Measurements from ENCODE around the gene LRBA. TPM values are rescaled to one million over a fixed set of nuclear protein-coding genes. Genes with fewer than 3 reads are reported as not detected.
"Not testable (repeated sequence)": the region's sequence is repeated elsewhere in the genome, so short reads cannot be mapped to it uniquely, and the experiment has no call there.

Gene LRBA
- polyA plus RNA-seq, 2 of the 4 experiments (the other 2 are of a cell fraction): 10.7 to 25.1 TPM

- POLR2A ChIA-PET: no interaction called here
- DNase-seq (ENCODE audit: low read depth in 1 of 2, low spot score in 1 of 2) (no peak), FAIRE-seq (no peak), ATAC-seq (no peak)
- 89% methylated on average over 4 of the region's 4 CpGs for WGBS (ENCODE audit: missing lambda C conversion rate)
- CTCF ChIA-PET: no interaction called here
- no peak overlapping the region for H3K4me3 ChIP-seq
- no peak overlapping the region for H3K4me2 ChIP-seq
- TF ChIP-seq ZSCAN20 (CRISPR knock-in tag; IDR thresholded peaks at IDR 0.05): no peak
- TF ChIP-seq E2F6 (IDR thresholded peaks at IDR 0.05; ENCODE audit: borderline replicate concordance, low read depth): no peak
- no peak for TF ChIP-seq EHF (CRISPR knock-in tag; IDR thresholded peaks at IDR 0.05)
- no peak for TF ChIP-seq SREBF2 (IDR thresholded peaks at IDR 0.05)
- no peak for TF ChIP-seq FOXS1 (CRISPR knock-in tag; IDR thresholded peaks at IDR 0.05)
- no peak for TF ChIP-seq HOXA7 (CRISPR knock-in tag; IDR thresholded peaks at IDR 0.05)
- TF ChIP-seq, protein P1, sequence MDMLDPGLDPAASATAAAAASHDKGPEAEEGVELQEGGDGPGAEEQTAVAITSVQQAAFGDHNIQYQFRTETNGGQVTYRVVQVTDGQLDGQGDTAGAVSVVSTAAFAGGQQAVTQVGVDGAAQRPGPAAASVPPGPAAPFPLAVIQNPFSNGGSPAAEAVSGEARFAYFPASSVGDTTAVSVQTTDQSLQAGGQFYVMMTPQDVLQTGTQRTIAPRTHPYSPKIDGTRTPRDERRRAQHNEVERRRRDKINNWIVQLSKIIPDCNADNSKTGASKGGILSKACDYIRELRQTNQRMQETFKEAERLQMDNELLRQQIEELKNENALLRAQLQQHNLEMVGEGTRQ (IDR thresholded peaks at IDR 0.05): no peak
- peaks cover 5% of the 10 kb centered on the region for H3K9me3 ChIP-seq
- no peak overlapping the region for H3K27ac ChIP-seq
- no peaks in the 10 kb centered on the region for H3K4me1 ChIP-seq
These were observed 627.1 kb downstream of the LRBA start for GRCh38 chr4:150387981-150388380.

- FAIRE-seq: not testable (repeated sequence)
- 100% methylated on average over 2 of the region's 2 CpGs for WGBS (ENCODE audit: missing lambda C conversion rate)
These were observed 628.7 kb downstream of the LRBA start for GRCh38 chr4:150386415-150386814.

DNA sequence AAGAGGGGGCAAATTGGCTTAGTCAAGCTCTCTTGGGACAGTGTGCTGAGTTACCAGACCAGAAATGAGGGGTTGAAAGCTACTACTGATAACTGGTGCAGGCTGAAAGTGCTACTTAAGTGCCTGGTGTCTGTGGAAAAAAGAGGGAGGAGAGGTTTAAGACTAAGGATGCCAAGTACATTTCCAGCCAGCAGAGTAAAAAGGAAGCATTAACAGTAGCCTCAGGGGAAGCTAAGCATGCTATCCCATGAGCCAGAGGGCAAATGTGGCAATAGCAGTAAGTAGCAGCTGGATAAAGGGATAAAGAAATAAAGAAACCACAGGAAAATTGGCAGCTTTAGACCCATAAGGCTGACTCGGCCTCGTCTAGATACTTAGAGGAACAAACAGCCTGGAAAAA lies 629.5 kb downstream of the LRBA start:
- Histone ChIP-seq H3K4me3 (no peak overlapping the region), H3K4me1 (no peaks in the 10 kb centered on the region), H3K27ac (no peak overlapping the region), H3K9me3 (no peaks in the 10 kb centered on the region), H3K4me2 (no peak overlapping the region)
- CTCF ChIA-PET: no interaction called here
- FAIRE-seq (no peak), DNase-seq (ENCODE audit: low read depth in 1 of 2, low spot score in 1 of 2) (no peak), ATAC-seq (no peak)
- POLR2A ChIA-PET: no interaction called here
- WGBS (ENCODE audit: missing lambda C conversion rate): 55% methylated on average over 2 of the region's 2 CpGs
- TF ChIP-seq RNF2 (IDR thresholded peaks at IDR 0.05; ENCODE audit: borderline replicate concordance, low read depth): no peak
- TF ChIP-seq HDAC2 (IDR thresholded peaks at IDR 0.05): no peak
- TF ChIP-seq HES2 (IDR thresholded peaks at IDR 0.05): no peak
- no peak for TF ChIP-seq POLR2AphosphoS2 (conservative IDR thresholded peaks at IDR 0.05; ENCODE audit: low read length)
- no peak for TF ChIP-seq MAZ (IDR thresholded peaks at IDR 0.05; ENCODE audit: borderline replicate concordance, low read depth, low read length)
- TF ChIP-seq NR3C1 (IDR thresholded peaks at IDR 0.05): no peak
- TF ChIP-seq HOXA7 (CRISPR knock-in tag; IDR thresholded peaks at IDR 0.05): no peak
- no peak for TF ChIP-seq NFE2L2 (conservative IDR thresholded peaks at IDR 0.05; ENCODE audit: low read length)
- TF ChIP-seq, protein P2, sequence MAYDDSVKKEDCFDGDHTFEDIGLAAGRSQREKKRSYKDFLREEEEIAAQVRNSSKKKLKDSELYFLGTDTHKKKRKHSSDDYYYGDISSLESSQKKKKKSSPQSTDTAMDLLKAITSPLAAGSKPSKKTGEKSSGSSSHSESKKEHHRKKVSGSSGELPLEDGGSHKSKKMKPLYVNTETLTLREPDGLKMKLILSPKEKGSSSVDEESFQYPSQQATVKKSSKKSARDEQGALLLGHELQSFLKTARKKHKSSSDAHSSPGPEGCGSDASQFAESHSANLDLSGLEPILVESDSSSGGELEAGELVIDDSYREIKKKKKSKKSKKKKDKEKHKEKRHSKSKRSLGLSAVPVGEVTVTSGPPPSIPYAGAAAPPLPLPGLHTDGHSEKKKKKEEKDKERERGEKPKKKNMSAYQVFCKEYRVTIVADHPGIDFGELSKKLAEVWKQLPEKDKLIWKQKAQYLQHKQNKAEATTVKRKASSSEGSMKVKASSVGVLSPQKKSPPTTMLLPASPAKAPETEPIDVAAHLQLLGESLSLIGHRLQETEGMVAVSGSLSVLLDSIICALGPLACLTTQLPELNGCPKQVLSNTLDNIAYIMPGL (CRISPR knock-in tag; IDR thresholded peaks at IDR 0.05; ENCODE audit: borderline replicate concordance): no peak
- no peak for TF ChIP-seq CBX8 (IDR thresholded peaks at IDR 0.05)

More at GRCh38 chr4:150386415-150386814, 628.7 kb downstream of the LRBA start:
- CTCF ChIA-PET; H3K27ac ChIP-seq; H3K9me3 ChIP-seq; DNase-seq (ENCODE audit: low read depth in 1 of 2, low spot score in 1 of 2); H3K4me1 ChIP-seq; H3K4me3 ChIP-seq; POLR2A ChIA-PET; H3K4me2 ChIP-seq; ATAC-seq: not testable (repeated sequence)

DNA sequence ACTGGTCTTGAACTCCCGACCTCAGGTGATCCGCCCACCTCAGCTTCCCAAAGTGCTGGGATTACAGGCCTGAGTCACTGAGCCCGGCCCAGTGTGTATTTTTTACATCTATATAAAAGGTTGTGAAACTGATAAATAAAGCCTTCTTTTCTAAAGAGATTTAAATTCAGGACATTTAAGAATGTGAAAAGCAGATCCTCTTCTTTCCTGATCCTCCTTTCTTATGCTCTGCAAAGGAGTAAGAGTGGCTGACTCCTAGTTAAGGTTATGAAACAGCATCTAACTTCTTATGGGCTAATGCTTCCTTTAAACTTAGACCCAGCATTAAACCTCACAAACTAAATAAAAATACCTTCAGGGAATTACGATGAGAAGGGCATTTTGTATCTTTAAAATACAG lies 630.8 kb downstream of the LRBA start:
- H3K27ac ChIP-seq: no peak overlapping the region
- ATAC-seq (no peak), FAIRE-seq (no peak), DNase-seq (ENCODE audit: low read depth in 1 of 2, low spot score in 1 of 2) (no peak)
- TF ChIP-seq KDM5A (IDR thresholded peaks at IDR 0.05) (no peak), CBX2 (IDR thresholded peaks at IDR 0.05; ENCODE audit: borderline replicate concordance, low read depth) (no peak), POLR2AphosphoS2 (conservative IDR thresholded peaks at IDR 0.05; ENCODE audit: low read length) (no peak), SREBF2 (IDR thresholded peaks at IDR 0.05) (no peak), JUNB (IDR thresholded peaks at IDR 0.05) (no peak), HES2 (IDR thresholded peaks at IDR 0.05) (no peak), ELK1 (IDR thresholded peaks at IDR 0.05; ENCODE audit: low read depth, low read length) (no peak), TP53 (CRISPR knock-in tag; IDR thresholded peaks at IDR 0.05) (no peak), FOSB (CRISPR knock-in tag; IDR thresholded peaks at IDR 0.05) (no peak), RCOR1 (IDR thresholded peaks at IDR 0.05; ENCODE audit: low read depth, low read length) (no peak)
- TF ChIP-seq, protein P2 (CRISPR knock-in tag; IDR thresholded peaks at IDR 0.05; ENCODE audit: borderline replicate concordance): no peak
- CTCF ChIA-PET: no interaction called here
- POLR2A ChIA-PET: no interaction called here
- H3K4me1 ChIP-seq: no peaks in the 10 kb centered on the region
- no peaks in the 10 kb centered on the region for H3K9me3 ChIP-seq
- no peak overlapping the region for H3K4me2 ChIP-seq
- H3K4me3 ChIP-seq: no peak overlapping the region
- WGBS (ENCODE audit: missing lambda C conversion rate): 91% methylated on average over 4 of the region's 4 CpGs

Data from A549 (cell line).